Stimulated activated CD8-positive, alpha-beta memory T cell treated with anti-CD3 and anti-CD28 coated beads, Interleukin-12 subunit alpha, Interleukin-12 subunit beta, amount 100 ng/mL, for 4 hours (primary cell): Measurements from ENCODE around the gene MYO10.
"Not testable (repeated sequence)": the region's sequence is repeated elsewhere in the genome, so short reads cannot be mapped to it uniquely, and the experiment has no call there.

ENCODE experiments used
- DNase-seq: peaks from one replicate; pipeline ENCODE4 v3.0.0-alpha.2; 2020; ENCODE audit warnings: low read depth

The MYO10 gene

DNA sequence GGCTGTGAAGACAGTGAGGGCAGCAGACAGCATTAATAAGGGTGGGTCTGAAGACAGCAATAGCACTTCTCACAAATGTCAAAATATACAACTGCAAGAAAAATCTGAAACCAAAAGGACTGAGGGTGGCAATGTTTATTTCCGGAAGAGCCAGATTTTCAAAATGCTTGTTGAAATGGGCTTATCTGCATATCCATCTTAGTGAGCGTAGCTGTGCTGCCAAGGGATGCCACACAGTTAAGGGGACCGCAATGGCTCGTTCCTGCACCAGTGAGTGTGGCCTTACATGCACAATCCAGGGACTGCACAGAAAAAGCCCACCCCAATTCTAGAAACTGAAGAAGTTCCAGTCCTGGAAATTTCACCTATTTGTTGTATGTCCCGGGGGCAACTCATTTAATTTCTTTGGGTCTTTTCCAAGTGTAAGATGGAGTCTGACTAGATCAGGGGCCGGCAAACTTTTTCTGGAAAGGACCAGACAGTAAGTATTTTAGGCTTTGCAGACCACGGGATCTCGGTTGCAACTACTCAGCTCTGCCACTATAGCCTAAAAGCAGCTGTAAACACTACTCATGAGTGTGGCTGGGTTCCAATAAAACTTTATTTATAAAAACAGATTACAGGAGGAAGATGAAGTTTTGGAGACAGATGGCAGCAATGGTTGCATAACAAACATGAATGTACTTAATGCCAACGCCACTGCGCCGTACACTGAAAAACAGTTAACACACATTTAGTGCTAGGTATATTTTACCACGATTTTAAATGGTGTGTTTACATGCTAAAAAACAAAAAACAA, 154.1 kb downstream of the MYO10 start:
- no peak for DNase-seq

DNA sequence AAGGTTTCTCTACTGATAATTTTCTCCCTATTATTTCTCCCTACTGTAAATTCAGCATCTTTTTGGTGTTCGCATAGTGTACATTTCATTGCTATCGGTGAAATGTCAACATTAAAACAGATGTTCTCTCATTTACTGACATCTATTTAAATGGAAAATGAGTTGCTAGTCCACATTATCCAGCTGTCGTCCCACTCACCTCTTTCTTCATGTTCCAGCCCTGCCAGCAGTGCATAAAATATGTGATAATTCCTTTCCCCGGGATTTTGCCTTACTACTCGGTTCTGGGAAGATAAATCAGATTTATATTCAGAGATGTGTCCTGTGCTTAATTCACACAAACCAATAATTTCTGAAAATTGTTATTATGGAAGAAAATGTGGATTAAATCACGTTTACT, 155.8 kb downstream of the MYO10 start:
- DNase-seq = no peak

DNA sequence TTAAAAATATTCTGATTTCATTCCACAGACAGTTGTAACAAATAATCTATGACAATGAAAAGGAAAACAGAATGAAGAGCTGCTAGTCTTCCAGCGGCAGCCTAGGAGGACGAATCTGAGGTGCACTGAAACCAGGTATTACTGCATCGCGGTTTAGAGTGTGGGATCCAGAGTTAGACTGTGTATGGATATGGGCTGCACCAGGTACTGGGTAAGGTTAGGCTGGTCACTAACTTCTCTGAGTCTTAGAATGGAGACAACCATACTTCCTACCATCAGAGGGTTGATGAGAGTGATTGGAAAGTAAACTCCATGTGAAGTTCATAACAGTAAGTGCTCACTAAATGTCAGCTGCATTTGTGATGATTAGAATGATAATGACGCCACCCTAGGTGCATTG, 158.7 kb downstream of the MYO10 start:
- no peak for DNase-seq

DNA sequence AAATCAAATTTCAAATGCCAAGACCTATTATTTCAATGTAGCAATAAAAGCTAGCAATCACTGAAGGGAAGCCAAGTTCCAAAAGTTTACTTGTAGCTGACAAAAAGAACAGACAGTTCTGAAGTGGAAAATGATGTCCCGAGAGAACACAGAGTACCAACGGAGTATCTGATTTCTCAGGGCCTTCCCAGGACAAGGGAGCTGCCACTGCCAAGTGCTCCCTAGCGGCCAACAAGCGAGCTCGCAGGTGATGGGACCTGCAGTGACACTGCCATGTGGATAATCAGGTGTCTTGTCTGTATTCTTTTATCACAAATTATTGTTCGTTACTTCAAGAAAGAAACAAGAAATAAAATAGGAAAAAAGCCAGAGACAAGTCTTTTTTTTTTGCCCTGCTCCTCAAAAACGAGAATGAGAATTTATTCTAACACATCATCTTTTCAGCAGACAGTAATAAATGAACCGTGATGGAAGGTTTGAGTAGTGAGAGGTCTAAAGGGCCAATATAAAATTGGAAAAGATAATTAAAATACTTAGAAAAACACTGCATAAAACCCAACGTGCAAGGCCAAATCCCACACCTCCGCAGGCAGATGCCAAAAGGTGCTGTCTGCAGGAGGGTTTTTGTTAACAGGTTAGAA, 159.4 kb downstream of the MYO10 start:
- DNase-seq = no peak

DNA sequence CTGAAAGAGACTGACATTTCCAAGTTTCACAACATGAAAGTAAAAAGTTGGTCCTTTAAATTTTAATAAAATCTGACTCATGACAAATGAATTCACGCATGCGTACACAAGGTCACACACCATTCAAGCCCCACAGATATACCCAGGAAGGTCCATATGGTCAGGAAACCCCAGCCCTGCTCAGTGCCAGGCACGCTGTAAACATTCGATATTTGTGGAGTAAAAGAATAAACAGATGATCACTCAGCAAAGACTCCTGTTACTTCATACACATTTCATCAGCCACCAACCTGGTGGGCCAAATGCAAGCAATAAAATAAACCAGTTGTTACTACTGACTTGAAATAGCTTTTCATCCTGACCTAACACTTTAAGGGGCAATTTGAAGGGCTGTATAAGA, 161.3 kb downstream of the MYO10 start:
- DNase-seq = no peak

DNA sequence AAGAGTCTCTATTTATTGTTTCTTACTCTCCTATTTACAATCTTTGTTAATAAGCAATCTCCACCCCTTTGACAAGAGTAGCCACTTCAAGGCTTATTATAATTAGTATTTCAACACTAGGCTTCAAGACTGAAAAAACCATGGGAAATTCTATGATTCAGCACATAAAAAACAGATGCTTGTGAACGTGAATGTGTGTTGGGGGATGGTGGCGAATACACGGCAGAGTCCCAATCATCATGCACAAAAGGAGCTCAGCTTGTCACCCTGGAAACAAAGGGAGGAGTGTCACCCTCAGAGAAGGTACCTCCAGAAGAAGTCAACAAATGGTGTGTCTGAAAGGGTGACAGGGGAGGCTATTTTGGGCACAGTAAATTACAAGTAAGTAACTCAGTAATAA, 162.1 kb downstream of the MYO10 start:
- DNase-seq = no peak

DNA sequence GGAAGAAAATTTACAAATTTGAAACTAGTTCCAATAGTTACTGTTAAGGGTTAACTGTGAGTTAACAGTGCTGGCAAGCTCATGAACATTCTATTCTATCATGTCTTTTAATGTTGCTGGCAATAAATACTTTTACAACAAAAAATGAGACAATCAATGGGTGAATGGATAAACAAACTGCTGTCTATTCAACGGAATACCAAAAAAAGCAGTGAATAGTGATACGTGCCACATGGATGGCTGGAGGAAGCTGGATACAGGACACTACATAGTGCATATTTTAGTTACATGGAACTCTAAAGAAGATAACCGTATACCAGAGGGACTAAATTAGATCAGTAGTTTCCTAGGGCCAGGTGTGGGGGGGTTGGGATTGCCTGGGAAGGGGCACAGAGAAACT, 163.5 kb downstream of the MYO10 start:
- no peak for DNase-seq

DNA sequence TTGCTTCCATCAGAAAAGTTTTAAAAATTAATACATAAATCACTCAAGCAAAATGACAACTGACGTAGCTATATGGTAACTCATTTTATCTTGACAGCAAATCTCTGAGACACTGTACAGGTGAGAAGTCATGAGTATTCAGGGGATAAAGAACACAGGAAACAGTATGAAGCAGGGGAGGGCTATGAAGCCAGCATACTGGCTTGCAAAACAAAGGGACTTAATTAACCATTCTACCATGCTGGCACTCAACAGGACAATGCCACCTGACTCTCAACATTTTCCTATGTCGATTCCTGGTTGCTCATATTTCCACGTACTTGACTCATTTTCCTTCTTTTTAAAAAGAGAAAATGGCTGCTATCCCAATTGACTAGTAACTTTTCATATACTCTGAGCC, 167.9 kb downstream of the MYO10 start:
- DNase-seq = no peak

DNA sequence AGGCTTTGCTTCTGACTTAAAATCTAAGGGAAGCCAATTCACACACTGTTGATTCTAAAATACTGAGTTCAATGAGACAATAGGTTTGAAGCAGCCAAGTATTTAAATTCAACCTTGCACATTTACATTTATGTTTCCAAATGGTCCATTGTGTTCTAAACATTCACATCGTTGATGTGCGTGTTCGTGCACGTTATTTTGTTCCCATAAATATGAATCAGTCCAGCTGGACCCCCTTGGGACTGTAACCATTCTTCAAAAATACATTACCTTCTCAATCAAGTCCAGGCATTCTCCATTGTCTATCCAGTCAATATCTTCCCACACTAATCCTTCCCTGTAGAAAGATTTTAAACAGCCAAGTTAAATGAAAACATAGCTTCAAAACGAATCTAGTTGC, 172.9 kb downstream of the MYO10 start:
- DNase-seq = no peak

DNA sequence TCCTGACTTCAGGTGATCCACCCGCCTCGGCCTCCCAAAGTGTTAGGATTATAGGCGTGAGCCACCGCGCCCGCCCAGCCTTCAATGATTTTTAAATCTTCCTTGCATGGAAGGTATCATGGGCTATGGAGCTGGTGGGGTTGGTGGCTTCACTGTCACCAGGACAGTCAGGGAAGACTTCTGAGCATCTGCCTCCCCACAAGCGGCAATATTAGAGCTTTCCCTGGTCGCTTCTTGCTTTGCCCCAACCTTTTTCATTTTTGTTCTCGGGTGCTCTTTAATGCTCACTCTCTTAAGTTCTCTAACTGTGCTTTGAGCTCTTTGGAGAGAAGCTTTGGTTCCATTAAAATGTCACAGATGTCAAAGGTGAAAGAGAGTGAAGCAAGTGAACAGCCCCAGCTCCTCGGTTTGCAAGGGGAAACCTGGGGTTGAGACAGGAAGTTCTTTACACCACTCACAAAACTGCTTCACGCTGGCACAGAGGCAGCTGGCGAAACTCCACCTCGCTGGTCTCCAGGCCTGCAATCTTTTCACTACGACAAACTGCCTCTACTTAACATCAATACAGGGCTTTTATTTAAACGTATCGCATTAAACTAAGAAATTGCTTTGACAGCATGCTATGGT, 176.8 kb downstream of the MYO10 start:
- DNase-seq = no peak

DNA sequence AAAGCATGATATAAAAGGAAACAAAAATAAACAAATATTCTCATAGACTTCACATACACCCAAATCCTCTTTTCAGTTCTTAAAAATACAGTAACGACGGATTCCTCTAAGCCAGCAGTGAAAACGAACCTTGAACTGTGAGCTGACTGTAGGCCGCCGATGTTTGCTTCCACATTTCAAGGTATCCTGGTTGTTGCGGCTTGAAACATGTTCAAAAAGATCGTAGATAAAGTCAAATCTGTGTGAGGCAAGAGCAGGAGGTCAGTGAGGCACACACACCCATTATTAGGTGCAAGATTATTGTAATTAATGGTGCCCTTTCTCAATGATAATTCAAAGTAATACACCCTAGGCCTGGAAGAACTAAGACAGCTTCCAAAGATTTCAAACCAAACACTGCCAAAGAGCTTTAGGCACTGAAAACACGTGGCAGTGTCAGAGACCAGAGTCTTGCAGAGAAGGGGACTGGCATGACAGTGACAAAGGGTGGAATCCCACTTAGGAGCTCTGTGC, 178.0 kb downstream of the MYO10 start:
- DNase-seq = no peak

DNA sequence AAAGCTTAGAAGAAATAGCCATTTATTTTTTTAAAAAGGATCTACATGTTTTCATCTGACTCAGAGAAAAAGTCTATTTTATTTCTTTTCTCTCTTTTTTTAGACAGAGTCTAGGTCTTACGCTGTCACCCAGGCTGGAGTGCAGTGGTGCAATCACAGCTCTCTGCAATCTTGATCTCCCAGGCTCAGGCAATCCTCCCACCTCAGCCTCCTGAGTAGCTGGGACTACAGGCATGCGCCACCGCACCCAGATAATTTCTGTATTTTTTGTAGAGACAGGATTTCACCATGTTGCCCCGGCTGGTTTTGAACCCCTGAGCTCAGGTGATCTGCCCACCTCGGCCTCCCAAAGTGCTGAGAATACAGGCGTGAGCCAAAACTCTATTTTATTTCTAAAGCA, 178.5 kb downstream of the MYO10 start:
- not testable (repeated sequence) for DNase-seq

DNA sequence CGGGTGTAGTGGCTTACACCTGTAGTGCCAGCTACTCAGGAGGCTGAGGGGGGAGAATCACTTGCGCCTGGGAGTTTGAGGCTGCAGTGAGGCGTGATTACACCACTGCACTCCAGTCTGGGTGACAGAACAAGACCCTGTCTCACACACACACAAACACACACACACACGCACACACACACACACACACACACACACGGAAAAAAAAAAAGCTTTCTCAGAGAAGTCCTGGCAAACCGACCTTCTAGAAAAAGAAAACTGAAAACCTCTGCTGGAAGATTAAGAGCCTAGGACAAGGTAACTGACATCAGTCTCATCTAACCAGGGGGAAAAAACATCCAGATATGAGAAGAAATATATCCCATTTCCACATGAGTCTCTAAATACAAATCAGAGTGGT, 178.9 kb downstream of the MYO10 start:
- DNase-seq = no peak

DNA sequence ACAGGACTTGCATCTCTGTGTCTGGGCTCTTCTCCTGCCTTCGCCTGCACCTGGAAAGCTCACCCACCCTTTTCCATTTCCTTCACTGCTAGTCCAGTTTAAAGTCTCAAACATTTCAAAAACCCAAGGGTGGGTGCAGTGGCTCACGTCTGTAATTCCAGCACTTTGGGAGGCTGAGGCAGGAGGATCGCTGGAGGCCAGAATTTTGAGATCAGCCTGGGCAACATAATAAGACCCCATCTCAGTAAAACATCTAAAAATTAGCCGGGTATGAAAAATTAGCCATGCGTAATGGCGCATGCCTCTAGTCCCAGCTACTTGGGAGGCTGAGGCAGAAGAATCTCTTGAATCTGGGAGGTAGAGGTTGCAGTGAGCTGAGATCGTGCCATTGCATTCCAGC, 179.4 kb downstream of the MYO10 start:
- no peak for DNase-seq

DNA sequence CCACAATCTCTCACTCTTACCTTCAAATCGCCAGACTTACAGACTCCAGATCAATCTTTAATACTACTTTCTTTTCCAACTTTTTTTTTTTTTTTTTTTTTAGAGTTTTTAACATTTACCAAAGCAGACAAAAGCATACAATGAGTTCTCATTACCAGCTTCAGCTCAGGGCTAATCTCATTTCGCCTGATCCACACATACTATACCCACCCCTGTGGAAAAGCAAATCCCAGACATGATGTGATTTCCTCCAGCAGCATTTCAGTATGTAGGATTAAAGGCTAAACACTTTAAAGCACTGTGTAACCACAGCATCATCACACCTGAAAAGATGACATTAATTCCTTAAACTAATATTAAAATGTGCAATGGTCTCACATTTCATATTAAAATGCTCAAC, 180.4 kb downstream of the MYO10 start:
- DNase-seq = no peak

DNA sequence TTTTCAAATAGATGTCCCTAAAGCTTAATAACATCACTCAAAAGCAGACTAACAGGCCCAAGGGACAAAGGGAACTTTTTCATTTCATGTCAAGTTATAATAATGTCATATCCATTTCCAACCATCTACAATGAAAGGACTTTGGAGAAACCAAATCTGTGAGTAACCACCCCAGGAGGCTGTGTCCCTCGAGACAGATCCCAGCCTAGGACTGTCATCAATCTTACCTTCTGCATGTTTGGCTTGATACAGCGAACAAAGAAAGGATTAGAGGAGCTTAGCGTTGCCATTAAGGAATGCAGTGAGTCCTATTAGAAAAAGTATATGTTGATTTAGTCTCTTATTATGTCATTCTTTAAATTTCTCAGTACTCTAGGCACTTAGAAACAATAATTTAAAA, 181.5 kb downstream of the MYO10 start:
- DNase-seq = no peak

DNA sequence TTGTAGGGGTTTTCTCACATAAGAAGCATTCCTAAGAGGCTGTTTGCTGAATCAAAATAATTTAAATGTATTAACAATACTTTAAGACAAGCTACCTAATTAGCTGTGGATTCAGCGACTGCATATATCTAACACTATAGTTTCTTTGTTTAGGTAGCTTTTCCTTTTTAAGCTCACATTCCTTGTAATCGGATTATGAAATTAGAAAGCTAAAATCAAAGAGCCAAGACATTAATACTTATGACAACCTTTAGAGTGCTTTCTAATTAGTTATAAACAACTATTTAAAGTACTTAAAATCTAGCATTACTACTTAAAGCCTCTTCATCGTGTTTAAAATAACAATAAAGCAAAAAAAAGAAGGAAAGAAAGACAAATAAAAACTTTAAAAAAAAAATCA, 182.0 kb downstream of the MYO10 start:
- DNase-seq = no peak

DNA sequence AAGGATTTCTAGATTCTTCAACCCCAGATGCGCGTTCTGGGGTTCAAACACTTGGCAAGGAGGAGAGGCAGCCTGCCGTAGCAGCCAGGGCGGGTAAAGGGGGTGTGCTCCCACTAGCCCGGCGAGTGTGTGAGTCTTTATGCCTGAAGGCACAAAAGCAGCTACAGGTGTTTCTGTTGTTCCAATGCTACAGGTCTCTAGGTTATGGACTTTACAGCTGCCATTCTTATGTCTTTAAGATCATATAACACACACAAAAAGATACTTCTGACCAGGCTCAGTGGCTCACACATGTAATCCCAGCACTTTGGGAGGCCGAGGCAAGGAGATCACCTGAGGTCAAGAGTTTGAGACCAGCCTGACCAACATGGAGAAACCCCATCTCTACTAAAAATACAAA, 185.6 kb downstream of the MYO10 start:
- no peak for DNase-seq

DNA sequence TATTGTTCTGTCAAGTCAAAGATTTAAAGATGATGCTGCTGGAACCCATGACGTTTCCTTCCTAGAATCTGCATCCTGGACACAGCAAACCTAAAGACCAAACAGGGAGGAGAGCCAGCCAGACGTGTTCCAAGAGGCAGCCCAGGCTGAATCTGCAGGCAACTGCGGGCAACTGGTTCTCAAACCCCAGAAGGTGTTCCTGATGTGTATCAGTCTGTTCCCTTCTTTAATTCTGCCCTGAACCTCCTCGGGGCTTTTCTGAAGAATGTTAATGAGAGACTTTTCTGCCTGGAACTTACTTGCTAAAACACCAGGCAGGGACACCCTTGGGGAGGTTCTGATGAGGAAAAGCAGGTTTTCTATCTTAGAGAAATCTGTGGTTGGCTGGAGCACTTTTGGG, 186.5 kb downstream of the MYO10 start:
- DNase-seq = no peak

DNA sequence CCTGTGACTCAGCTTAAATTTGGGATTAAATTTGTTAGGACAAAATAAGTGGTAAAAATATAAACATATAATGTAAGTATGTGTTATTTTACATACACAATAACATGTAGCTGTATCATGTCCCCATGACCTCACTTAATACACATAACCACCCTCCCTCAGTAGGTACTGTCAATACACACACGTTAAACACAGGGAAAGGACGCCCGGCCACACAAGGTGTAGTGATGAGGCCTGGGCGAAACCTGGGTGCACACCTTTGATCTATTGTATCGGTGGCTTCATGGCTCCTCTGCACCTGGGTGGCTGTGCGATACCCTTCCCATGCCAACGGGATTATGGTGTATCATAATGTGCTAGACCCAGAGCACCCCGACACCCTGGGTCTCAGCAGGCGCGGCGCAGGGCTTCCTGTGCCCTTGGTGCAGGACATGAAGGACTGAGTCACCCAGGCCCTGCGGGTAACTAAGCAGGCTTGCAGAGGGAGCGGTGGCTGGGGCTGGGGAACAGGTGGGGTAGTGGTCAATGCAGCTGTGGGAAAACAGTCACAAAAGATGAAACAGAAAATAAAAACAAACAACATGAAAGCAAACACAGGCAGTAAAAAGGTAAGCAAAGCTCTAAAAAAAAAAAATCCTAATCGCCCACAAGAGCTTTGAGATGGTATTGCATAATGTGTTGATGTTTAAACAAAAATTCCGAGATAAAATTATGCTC, 191.8 kb downstream of the MYO10 start:
- no peak for DNase-seq

DNA sequence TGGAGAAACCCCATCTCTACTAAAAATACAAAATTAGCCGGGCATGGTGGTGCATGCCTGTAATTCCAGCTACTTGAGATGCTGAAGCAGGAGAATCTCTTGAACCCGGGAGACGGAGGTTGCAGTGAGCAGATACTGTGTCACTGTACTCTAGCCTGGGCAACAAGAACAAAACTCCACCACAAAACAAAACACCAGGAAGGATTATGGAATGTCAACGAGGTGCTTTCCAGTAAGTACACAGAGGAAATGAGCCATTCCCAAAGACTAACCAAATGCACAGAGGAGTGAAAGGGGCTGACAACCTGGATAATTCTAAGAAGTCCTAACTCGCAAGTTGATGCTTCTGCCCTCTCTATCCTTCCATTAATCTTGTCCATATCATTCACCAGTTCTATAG, 193.2 kb downstream of the MYO10 start:
- DNase-seq = no peak

DNA sequence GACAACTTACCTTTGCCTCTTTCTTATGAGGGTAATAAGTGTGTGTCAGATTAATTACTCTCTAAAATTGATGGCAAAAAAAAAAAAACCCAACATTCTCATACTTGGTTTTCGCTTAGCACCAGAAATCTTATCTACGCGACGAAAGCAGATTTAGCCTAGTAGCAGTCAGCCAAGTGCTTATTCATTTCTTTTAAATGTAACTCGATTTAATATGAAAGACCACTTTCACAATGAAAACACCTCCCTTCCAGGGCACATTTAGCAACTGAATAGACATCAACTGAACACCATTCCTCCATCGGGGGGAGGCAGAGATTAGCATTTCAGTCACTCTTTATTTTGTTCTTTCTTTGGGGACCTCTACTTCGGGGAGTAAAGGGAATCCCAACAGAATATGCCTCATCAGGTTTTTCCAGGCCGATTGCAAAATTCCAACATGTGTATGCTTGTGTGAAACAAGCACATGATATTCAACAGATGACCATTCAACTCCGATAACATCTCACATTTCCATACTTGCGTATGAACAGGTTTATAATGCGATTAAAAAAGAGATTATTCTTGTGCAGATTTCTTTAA, 195.2 kb downstream of the MYO10 start:
- DNase-seq = no peak
